Natural killer cell (primary cell): ENCODE data around the gene PMF1. TPM values are rescaled to one million over a fixed set of nuclear protein-coding genes. Genes with fewer than 3 reads are reported as not detected.
"Not testable (repeated sequence)": the region's sequence is repeated elsewhere in the genome, so short reads cannot be mapped to it uniquely, and the experiment has no call there.

ENCODE experiments used
- ATAC-seq, 3 donors: fragments of 150-1000 bp in 2 of 3; fragments of 200-7000 bp in 1 of 3; cut with Tn5 transposase; 1 replicate in 1 of 3; 2 replicates in 2 of 3; pipeline ENCODE4 v1.10.0; 2021; ENCODE audit warnings: mild to moderate bottlenecking in 2 of 3, moderate library complexity in 2 of 3
- DNase-seq, 2 donors: peaks; one replicate each; pipeline versions ENCODE4 v3.0.0 to v3.0.0-alpha.2; 2013 to 2021; ENCODE audit warnings: mixed read lengths in 1 of 2
- H3K27ac ChIP-seq: one replicate; pipeline ENCODE4 v1.5.1; 2013; ENCODE audit warnings: mild to moderate bottlenecking, low read length
- H3K27me3 ChIP-seq: one replicate; pipeline ENCODE4 v1.6.1; 2013; ENCODE audit warnings: low read length; ENCODE audit not compliant: control insufficient read depth, insufficient read depth
- H3K36me3 ChIP-seq: one replicate; pipeline ENCODE4 v1.6.1; 2013; ENCODE audit warnings: low read length; ENCODE audit not compliant: control insufficient read depth, insufficient read depth
- H3K4me1 ChIP-seq: one replicate; pipeline ENCODE4 v1.6.1; 2013; ENCODE audit warnings: low read length; ENCODE audit not compliant: control insufficient read depth, insufficient read depth
- H3K4me3 ChIP-seq: one replicate; pipeline ENCODE4 v1.5.1; 2013; ENCODE audit warnings: low read length
- H3K9me3 ChIP-seq: one replicate; pipeline ENCODE4 v1.6.1; 2013; ENCODE audit warnings: low read length; ENCODE audit not compliant: control insufficient read depth, insufficient read depth
- H3K27ac Mint-ChIP-seq, 2 donors: one replicate each; pipeline ENCODE4 v1.8.0; 2022; ENCODE audit warnings: mild to moderate bottlenecking in 2 of 2, mixed read lengths in 2 of 2, moderate library complexity in 1 of 2
- H3K27me3 Mint-ChIP-seq, 2 donors: one replicate each; pipeline ENCODE4 v1.8.0; 2022; ENCODE audit warnings: low read depth in 2 of 2, mixed read lengths in 2 of 2
- H3K36me3 Mint-ChIP-seq: one replicate; pipeline ENCODE4 v1.8.0; 2022; ENCODE audit warnings: mixed read lengths
- H3K4me1 Mint-ChIP-seq, 2 donors: one replicate each; pipeline ENCODE4 v1.8.0; 2022; ENCODE audit warnings: mixed read lengths in 2 of 2
- H3K4me3 Mint-ChIP-seq: one replicate; pipeline ENCODE4 v1.8.0; 2022; ENCODE audit warnings: mild to moderate bottlenecking, moderate library complexity, mixed read lengths
- H3K9me3 Mint-ChIP-seq, 2 donors: one replicate each; pipeline ENCODE4 v1.8.0; 2022; ENCODE audit warnings: mixed read lengths in 2 of 2
- CTCF ChIP-seq: fragments of 200-600 bp; IDR thresholded peaks from one replicate; pipeline ENCODE4 v1.8.0; 2022; ENCODE audit warnings: antibody characterized with exemption
- WGBS: methylation state at CpG from one replicate; pipeline ENCODE4 v1.1.7; 2013; ENCODE audit warnings: missing lambda C conversion rate; ENCODE audit not compliant: insufficient coverage; 5-methylcytosine and 5-hydroxymethylcytosine counted together
- intact Hi-C: fragments of 100-400 bp; cut with micrococcal nuclease; formaldehyde crosslinking; loops from one replicate; pipeline ENCODE4 v1.14.2; 2022
- total RNA-seq, 4 donors: library from RNA; stranded (reverse); fragments of 120-200 nt in 1 of 4; gene quantifications; one replicate each; pipeline versions ENCODE4 v1.2.3 to v1.2.4, GENCODE V29; 2013 to 2022

The PMF1 gene
- total RNA-seq, 3 donors from 2014 or later (not counting 1 experiment from before 2014, with no cell fraction given): 61.5 to 70.3 (median 64.0) TPM

GRCh38 chr1:156176610-156177210 is 36.1 kb upstream of the PMF1 start:
- intact Hi-C loops: no loop called here
- Histone ChIP-seq H3K4me1 (no peaks in the 10 kb centered on the region), H3K36me3 (no peaks in the 10 kb centered on the region), H3K4me3 (no peak overlapping the region), H3K27me3 (no peaks in the 10 kb centered on the region), H3K27ac (no peak overlapping the region), H3K9me3 (no peaks in the 10 kb centered on the region)
- Mint-ChIP-seq H3K4me1 (no peaks in the 10 kb centered on the region), H3K27me3 (peaks cover 4 to 20% of the 10 kb centered on the region in 2 donors), H3K9me3 (no peaks in the 10 kb centered on the region), H3K27ac (no peak overlapping the region), H3K36me3 (no peaks in the 10 kb centered on the region), H3K4me3 (no peak overlapping the region)
- no peak for TF ChIP-seq CTCF
- DNase-seq: no peak
- no peak for ATAC-seq
- 93% methylated on average over 12 of the region's 12 CpGs for WGBS

GRCh38 chr1:156177919-156178654 is 34.7 kb upstream of the PMF1 start:
- TF ChIP-seq CTCF: no peak
- Mint-ChIP-seq H3K27me3 (peaks cover 4 to 20% of the 10 kb centered on the region in 2 donors), H3K4me1 (no peaks in the 10 kb centered on the region), H3K9me3 (no peaks in the 10 kb centered on the region), H3K27ac (no peak overlapping the region), H3K36me3 (no peaks in the 10 kb centered on the region), H3K4me3 (no peak overlapping the region)
- H3K4me3 ChIP-seq: no peak overlapping the region
- no peaks in the 10 kb centered on the region for H3K4me1 ChIP-seq
- no peaks in the 10 kb centered on the region for H3K27me3 ChIP-seq
- no peak overlapping the region for H3K27ac ChIP-seq
- H3K9me3 ChIP-seq: no peaks in the 10 kb centered on the region
- DNase-seq (peak in 1 of 2 donors; percentile 49), ATAC-seq (no peak)
- H3K36me3 ChIP-seq: no peaks in the 10 kb centered on the region
- 46% methylated on average over 7 of the region's 7 CpGs for WGBS
- intact Hi-C loops: no loop called here

DNA sequence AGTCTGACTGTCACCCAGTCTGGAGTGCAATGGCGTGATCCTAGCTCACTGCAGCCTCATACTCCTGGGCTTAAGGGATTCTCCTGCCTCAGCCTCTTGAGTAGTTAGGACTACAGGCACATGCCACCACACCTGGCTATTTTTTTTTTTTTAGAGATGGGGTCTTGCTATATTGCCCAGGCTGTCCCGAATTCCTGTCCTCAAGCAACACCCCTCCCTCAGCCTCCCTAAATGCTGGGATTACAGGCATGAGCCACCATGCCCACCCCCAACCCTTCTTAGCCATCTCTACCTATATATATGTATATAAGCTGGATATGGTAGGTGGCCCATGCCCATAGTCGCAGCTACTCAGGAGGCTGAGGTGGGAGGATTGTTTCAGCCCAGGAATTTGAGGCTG is 32.3 kb upstream of the PMF1 start:
- Histone ChIP-seq H3K4me3 (no peak overlapping the region), H3K27ac (no peak overlapping the region), H3K9me3 (no peaks in the 10 kb centered on the region), H3K4me1 (no peaks in the 10 kb centered on the region), H3K27me3 (no peaks in the 10 kb centered on the region), H3K36me3 (no peaks in the 10 kb centered on the region)
- Mint-ChIP-seq H3K27ac (no peak overlapping the region), H3K27me3 (peaks cover 4 to 16% of the 10 kb centered on the region in 2 donors), H3K36me3 (no peaks in the 10 kb centered on the region), H3K9me3 (no peaks in the 10 kb centered on the region), H3K4me1 (no peaks in the 10 kb centered on the region), H3K4me3 (no peak overlapping the region)
- no peak for TF ChIP-seq CTCF
- DNase-seq (no peak), ATAC-seq (no peak)
- 91% methylated on average over 1 of the region's 3 CpGs for WGBS
- intact Hi-C loops: no loop called here

DNA sequence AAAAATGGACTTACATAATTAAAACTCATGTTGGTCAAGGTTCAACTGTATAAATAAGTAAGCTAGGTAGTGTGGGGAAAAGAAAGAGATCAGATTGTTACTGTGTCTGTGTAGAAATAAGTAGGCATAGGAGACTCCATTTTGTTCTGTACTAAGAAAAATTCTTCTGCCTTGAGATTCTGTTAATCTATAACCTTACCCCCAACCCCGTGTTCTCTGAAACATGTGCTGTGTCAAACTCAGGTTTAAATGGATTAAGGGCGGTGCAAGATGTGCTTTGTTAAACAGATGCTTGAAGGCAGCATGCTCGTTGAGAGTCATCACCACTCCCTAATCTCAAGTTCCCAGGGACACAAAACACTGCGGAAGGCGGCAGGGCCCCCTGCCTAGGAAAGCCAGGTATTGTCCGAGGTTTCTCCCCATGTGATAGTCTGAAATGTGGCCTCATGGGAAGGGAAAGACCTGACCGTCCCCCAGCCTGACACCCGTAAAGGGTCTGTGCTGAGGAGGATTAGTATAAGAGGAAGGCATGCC is 31.3 kb upstream of the PMF1 start:
- H3K4me3 Mint-ChIP-seq, H3K27me3 ChIP-seq, H3K4me1 Mint-ChIP-seq, DNase-seq, H3K9me3 ChIP-seq, ATAC-seq, H3K27ac Mint-ChIP-seq, H3K4me3 ChIP-seq, intact Hi-C loops, H3K9me3 Mint-ChIP-seq, H3K4me1 ChIP-seq, H3K36me3 Mint-ChIP-seq, H3K27ac ChIP-seq, H3K36me3 ChIP-seq: not testable (repeated sequence)
- H3K27me3 Mint-ChIP-seq: peaks cover 4 to 12% of the 10 kb centered on the region in 2 donors
- WGBS: 87% methylated on average over 8 of the region's 8 CpGs

DNA sequence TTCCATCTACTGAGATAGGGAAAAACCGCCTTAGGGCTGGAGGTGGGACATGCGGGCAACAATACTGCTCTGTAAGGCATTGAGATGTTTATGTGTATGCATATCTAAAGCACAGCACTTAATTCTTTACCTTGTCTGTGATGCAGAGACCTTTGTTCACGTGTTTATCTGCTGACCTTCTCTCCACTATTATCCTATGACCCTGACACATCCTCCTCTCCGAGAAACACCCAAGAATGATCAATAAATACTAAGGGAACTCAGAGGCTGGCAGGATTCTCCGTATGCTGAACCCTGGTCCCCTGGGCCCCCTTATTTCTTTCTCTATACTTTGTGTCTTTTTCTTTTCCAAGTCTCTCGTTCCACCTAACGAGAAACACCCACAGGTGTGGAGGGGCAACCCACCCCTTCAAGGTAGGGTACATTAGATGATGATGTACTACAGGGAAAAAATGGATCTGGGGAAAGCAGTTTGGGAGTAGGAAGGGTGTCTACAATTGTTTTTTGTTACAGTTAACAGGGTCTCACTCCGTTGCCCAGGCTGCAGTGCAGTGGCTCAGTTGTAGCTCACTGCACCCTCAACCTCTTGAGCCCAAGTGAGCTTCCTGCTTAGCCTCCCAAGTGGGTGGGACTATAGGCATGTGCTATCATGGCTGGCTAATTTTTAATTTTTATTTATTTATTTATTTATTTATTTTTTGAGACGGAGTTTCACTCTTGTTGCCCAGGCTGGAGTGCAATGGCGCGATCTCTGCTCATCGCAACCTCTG is 30.6 kb upstream of the PMF1 start:
- H3K4me1 ChIP-seq, H3K4me3 Mint-ChIP-seq, H3K36me3 ChIP-seq, H3K9me3 Mint-ChIP-seq, H3K36me3 Mint-ChIP-seq, H3K27me3 ChIP-seq, ATAC-seq, DNase-seq, H3K4me1 Mint-ChIP-seq, H3K9me3 ChIP-seq, intact Hi-C loops, H3K27ac Mint-ChIP-seq, H3K4me3 ChIP-seq, H3K27ac ChIP-seq: not testable (repeated sequence)
- peaks cover 2 to 12% of the 10 kb centered on the region in 2 donors for H3K27me3 Mint-ChIP-seq
- WGBS: 96% methylated on average over 10 of the region's 12 CpGs
